GM19324 (cell line): ENCODE data around the gene TRIM23.
"Not testable (repeated sequence)": the region's sequence is repeated elsewhere in the genome, so short reads cannot be mapped to it uniquely, and the experiment has no call there.

Experiments used
- ATAC-seq: cut with Tn5 transposase; IDR thresholded peaks from one replicate; pipeline ENCODE4 v1.9.1; 2021; ENCODE audit warnings: mild to moderate bottlenecking, moderate library complexity; ENCODE audit not compliant: unreplicated experiment, low FRiP score

The TRIM23 gene

DNA sequence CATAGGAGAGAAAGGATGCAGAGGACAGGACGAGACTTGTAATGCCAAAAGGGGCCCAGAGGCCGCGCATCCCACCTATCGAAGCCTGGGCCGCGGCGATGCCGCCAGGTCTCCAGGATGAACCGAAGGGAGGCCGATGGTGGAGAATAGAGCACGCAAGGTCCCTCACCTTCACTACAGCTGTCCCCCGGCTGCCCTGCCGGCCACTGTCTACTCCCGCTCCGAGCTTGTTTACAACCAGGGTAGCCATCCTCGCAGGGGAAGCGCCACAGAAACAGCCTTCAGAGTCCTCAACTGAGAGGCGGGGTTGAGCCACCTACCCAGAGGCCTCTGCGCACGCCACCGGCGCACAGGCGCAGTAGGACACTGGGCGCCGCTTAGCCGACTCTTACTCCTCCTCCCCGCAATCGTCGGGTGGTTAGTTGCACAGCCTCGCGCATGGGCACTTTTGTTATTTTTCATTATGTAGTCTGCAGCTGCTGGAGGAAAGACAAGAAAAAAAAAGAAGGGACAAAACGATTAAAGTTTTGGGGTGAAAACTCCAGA is at the start of gene TRIM23:
Gene TRIM23, minus strand, starts transcription at position 309 of the 546 bp plus-strand sequence. Its CDS starts 59 bp downstream, at position 250.
- ATAC-seq = peak; percentile 96

DNA sequence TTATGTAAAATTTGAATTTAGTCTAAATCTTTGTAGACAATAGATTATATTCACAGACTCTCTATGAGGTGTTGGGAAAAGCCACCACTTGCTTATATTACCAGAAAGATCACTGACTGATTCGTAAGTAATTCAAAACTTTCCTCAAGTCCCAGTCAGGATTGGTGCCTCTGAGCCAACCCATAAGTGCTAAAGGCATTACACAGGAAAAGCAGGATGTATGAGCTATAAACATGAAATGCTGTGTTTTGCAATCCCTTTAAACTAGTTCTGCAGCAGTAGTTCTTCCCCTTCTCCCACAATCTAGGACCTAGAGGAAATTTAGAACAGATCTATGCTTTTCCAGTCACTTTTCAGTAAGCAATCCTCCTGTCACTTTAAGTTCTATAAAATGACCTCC is 48.7 kb upstream of the TRIM23 start:
- no peak for ATAC-seq

DNA sequence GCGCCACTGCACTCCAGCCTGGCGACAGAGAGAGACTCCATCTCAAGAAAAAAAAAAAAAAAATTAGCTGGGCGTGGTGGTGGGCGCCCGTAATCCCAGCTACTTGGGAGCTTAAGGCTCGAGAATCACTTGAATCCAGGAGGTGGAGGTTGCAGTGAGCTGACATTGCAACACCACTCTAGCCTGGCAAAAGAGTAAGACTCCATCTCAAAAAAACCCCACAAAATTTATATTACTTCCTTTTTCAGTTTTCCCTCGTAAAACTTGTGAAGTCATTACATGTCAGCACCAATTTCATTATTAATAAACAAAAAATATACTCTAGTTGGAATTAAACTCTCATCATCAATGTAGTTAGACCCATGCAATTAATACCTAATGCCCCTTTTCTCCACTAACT is 44.6 kb upstream of the TRIM23 start:
- no peak for ATAC-seq

DNA sequence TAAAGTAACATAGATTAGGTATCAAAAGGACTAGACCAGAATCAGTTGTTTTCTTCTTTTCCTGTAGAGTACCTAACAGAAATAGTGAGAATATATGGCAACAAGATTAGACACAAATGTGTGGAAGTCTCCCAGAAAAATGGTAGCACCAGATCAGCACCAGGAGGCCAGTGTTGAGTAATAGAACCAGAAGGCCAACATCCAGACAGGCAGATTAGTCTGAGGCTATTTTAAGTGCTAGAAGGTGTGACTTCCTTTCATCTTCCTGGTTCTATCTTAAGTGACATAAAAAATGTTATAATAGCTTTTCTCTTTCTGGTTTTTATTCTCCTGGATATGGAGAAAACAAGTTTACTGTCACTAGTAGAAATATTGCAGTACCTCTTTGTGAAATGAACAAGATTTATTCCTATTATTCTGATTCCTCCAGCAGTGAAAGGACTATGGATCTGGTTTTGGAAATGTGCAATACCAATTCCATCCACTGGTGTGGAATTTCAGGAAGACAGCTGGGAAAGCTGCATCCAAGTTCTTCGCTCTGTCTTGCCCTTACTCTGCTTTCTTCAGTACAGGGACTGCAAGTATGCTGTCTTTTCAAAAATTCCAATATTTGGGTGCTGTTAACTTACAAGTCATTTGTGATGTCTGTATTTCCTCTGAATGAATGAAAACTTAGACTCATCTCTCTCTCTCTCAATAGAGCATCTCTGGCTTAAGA is 39.8 kb upstream of the TRIM23 start:
- ATAC-seq = no peak

DNA sequence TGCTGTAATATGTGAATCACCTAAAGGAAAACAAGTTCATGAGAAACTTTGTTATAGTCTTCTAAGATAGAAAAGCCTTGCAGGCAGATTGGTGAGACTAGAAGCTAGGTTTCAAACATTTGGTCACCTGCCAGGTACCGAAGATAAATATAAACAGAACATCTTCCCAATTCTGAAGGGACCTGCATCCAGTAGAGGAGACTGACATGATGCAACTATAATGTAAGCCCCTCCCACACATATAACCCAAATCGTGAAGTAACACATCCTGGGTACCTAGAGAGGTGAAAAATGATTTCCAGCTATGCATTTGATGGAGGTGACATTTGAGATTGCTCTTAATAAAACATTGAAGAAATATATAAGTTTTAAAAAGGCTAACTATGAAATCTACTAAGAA is 30.6 kb upstream of the TRIM23 start:
- no peak for ATAC-seq

DNA sequence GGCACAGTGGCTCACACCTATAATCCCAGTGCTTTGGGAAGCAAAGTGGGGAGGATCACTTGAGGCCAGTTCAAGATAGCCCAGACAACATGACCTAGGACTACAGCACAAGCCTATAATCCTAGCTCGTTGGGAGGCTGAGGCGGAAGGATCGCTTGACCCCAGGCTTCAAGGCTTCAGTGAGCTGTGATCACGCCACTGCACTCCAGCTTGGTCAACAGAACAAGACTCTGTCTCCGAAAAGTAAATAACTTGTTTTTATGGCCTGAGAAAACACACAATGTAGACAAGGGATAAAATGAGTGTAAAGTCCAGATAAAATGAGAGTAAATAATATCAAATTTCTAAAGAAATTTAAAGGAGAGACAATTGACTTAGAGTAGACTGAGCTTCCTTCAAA is 27.0 kb upstream of the TRIM23 start:
- ATAC-seq = no peak

DNA sequence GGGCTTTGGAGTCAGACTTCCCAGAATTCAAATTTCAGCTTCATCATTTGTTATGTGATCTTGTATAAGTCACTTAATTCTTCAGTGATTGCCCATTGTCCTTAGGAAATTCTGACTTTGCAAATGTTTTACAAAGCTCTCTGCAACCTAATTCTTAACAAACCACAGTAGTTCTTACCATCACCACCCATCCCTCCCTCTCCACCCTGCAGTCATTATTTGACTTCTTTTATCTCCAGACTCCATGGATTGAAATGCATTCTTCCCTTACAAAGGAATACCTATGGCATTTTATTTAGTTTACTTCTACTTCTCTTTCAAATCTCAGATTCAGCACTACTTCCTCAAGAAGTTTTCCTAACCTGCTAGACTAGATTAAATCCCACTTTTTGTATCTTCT is 23.8 kb upstream of the TRIM23 start:
- no peak for ATAC-seq

DNA sequence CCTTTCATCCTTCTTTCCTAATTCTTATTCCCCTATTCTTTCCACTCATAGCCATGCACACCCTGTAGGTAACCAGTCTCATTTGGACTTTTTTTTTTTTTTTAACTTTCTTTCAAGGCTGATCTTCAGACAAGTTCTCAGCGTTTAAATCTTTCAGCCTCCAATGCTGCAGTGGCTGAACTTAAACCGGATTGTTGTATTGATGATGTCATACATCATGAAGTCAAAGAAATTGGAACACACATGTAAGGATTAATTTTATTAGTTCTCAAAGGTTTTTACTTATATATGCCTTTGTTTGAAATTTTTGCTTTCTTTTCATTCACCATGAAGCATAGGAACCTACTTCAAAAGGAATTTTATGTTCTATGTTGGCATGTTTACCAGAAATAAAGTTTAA is 22.8 kb upstream of the TRIM23 start:
- ATAC-seq = no peak

DNA sequence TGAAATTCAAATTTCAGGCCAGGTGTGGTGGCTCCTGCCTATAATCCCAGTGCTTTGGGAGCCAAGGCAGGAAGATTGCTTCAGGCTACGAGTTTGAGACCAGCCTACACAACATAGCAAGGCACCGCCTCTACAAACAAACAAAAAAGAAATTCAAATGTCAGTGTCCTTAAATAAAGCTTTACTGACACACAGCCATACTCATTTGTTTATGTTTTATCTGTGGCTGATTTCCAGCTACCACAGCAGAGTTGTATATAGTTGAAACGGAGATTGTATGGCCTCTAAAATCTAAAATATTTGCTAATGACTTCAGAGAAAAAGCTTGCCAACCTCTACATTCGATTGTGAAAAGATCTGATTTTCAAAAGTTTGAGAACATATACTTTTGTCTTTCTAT is 16.1 kb upstream of the TRIM23 start:
- no peak for ATAC-seq

DNA sequence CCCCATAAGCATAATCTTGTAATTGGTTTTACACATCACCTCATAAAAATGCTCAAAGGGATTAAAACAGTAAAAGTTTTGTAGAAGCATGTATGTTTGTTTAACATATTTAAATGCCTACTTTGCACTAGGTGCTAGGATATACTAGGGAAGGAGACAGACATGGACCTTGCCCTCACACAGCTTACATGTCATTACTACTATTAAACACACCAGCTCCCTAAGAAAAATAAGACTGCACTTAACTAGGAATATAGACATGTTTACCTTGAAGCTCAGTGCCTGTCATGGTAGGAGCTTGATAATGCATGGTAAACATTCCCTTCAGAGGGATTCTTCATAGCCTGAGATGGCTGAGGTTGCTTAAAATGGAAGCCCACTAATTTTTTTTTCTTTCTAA is 6.8 kb upstream of the TRIM23 start:
- no peak for ATAC-seq

DNA sequence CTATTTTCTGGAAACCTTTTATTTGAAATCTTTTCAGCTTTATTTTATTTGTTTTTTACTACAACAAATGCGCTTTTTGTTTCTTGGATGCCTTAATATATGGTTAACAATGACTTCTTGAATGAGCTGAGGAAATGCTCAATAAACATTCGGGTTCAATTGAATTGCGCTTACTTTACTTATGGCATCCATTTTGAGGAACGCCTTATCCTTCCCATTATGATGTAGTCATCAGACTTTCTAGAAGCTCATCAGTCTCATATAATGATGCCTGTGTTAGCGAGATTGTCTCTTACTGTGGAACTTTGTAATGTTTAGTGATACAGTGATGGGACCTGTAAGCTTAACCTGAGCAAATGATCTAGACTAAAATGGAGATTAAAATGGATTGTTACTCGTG is 1.6 kb upstream of the TRIM23 start:
- ATAC-seq = no peak

DNA sequence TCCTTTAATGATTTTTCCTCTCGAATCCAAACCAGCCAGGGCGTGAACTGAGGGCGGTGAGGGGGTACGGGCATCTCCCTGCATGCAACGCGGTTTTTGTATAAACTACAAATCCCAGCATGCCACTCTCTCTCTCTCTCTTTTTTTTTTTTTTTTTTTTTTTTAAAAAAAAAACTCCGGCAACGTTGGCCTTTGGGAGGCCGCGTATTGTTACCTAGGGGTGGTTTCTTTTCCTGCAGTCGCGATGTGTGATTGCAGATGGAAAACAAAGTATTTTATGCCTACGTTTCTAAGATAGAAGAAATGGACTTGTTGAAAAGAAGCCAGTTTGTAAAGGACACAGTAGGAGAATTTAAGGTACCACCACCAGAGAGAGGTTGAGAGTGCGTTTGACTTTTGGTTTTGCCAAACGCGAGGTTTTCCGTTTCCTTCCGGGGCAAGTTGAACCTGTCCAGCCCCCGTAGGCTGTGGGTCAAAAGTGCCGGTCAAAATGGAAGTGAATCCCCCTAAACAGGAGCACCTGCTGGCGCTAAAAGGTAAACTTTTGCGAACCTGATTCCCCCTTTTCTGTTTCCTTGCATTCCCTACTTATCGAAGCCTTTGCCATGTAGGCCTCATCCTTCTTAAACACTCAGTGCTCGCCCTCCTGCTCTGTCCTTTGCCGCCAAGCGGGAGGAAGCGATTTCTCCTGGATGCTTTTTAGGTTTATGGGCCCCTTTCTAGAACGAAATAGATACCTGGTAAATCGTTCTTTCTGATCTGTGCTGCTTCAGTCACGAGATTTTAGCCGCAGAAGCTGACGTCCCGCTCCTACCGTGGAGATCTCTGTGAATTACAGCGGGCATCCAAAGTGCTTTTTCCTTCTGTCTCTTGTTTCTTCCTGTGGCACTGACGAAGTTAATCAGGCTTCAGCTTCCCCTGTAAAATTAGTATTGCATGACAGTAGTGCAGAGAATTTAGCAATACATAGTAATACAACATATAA is 730 bp upstream of the TRIM23 start, which contains the start of the genes SHLD3 and TRAPPC13:
Gene SHLD3, plus strand, starts transcription at position 457 of the 985 bp plus-strand sequence. CDS start 4,561 bp downstream, outside the sequence.
Gene TRAPPC13, plus strand, starts transcription at position 457 of the 985 bp plus-strand sequence. Its CDS starts 34 bp downstream, at position 491.
- ATAC-seq = peak; percentile 78

DNA sequence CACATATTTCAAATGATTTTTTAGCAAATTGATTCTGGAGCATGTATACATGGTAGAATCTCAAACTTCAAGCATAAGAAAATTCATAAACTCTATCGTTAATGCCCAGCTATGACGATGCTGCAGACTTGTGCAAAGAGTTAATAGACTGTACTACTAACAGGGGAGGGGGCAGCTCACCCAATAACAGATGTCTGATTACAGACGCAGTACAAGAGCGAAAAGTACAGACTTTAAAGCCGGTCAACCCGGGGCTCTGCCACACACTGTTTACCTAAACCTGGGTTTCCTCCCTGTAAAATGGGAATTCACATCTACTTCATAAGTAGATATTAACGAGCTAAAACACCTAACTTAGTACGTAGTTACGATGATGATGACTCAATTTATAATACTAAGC is 651 bp downstream of the TRIM23 start:
- ATAC-seq = no peak

DNA sequence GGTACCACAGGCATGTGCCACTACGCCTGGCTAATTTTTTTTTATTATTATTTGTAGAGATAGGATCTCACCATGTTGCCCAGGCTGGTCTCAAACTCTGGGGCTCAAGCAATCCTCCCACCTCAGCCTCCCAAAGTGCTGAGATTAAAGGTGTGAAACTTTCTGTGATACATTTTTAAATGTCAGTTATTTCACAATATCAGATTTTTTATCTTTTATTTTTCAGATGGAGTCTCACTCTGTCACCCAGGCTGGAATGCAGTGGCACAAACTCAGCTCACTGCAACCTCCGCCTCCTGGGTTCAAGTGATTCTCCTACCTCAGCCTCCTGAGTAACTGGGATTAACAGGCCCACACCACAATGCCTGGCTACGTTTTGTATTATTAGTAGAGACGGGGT is 2.2 kb downstream of the TRIM23 start:
- not testable (repeated sequence) for ATAC-seq

DNA sequence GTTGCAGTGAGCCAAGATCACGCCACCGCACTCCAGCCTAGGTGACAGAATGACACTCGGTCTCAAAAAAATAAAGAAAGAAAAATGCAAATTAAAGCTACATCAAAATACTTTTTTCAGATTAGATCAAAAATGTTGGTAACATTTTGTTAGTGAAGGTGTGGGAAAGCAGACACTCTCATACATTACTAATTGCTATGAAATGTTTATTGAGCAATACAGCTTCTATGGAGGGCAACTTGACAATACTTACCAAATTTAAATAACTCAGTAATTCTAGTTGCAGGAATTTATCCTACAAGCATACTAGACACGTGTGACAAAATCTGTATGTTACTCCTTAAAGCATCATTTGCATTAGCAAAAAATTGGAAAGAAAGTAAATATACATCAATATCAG is 4.1 kb downstream of the TRIM23 start:
- no peak for ATAC-seq

DNA sequence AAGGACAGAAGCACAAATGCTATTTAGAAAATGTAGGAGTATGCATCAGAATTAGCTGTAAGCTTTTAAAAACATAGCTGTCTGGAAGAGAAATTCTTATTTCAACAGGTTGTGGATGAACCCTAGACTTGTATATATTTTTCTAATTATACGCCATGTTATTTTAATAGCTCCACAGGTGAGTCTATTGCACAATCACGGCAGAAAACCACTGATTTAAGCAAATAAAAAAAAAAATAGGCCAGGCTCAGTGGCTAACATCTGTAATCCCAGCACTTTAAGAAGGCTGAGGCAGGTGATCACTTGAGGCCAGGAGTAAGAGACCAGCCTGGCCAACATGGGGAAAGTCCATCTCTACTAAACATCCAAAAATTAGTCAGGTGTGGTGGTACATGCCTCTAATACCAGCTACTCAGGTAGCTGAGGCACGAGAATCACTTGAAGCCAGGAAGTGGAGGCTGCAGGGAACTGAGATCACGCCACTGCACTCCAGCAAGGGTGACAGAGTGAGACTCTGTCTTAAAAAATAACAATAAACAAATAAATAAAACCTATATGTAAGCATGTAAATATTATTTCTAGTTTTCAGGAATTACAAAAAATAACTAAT is 11.7 kb downstream of the TRIM23 start:
- ATAC-seq = no peak

DNA sequence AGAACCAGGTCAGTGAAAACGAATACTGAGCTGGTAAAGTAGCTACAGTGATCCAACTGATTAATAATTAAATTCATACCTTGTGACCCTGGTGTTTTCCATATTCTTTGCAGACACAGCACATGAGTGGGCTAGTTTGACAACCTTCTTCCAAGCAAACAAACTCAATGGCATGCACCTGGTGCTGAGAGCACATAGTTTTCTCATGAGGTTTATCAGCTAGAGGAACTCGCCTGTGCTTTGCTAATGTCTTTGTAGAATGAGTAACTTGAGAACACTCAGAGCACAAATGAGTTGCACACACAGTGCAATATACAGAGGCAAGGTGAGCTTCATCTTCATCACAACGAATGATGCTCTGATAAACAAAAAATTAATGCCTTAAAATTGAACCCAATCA is 12.6 kb downstream of the TRIM23 start:
- no peak for ATAC-seq

DNA sequence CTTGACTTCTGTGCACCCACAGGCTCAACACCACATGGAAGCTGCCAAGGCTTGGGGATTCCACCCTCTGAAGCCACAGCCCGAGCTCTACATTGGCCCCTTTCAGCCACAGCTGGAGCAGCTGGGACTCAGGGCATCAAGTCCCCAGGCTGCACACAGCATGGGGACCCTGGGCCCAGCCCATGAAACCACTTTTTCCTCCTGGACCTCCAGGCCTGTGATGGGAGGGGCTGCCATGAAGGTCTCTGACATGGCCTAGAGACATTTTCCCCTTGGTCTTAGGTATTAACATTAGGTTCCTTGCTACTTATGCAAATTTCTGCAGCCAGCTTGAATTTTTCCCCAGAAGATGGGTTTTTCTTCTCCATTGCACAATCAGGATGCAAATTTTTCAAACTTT is 22.4 kb downstream of the TRIM23 start:
- ATAC-seq = not testable (repeated sequence)

DNA sequence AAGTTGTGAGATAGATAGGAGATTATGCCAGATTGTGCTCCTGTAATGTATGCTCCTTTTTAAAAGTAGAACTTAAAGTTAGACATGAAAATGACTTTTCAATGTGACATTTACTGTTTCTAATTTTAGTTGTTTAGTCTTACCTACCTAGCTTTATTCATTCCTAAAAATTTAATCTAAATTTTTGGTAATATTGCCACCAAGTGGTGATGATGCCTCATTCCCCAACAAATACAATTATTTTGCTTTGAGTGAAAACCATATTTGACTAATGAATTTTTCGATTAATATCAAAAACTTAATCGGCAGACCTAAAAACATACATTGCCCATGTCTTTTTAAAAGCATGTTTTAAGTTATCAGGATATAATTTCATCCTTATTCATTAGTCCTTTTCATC is 35.4 kb downstream of the TRIM23 start:
- ATAC-seq = no peak

DNA sequence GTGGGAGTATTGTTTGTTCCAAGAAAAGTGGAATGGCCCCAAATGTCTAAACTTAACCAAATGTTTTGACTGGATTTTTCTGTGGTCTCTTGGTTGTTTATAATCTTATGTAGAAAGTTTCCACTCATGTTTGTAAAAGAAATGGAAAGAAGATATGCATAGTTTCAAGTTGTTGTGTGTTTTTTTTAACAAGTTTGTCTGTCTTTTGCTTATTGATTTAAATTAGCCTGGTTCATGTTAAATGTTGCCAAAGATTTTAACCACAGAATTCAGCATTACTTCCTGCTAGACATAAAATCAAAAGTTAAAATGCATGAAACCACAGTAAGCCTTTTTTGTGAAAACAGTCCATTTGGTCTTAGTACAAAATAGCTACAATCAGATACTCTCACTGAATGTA is 47.0 kb downstream of the TRIM23 start:
- no peak for ATAC-seq
